ENCODE measurements around the gene ZFYVE28.
"Not testable (repeated sequence)": the region's sequence is repeated elsewhere in the genome, so short reads cannot be mapped to it uniquely, and the experiment has no call there.

The ZFYVE28 gene

GRCh38 chr4:2390146-2390545 lies 28.3 kb downstream of the ZFYVE28 start:
- DNase-seq (ENCODE audit: low spot score) = no peak

GRCh38 chr4:2389691-2390090 lies 28.8 kb downstream of the ZFYVE28 start:
- DNase-seq (ENCODE audit: low spot score) = no peak

- DNase-seq (ENCODE audit: low spot score) = no peak
Observed at GRCh38 chr4:2388429-2389182, 29.8 kb downstream of the ZFYVE28 start.

GRCh38 chr4:2387829-2388228 lies 30.6 kb downstream of the ZFYVE28 start:
- no peak for DNase-seq (ENCODE audit: low spot score)

GRCh38 chr4:2387218-2387617 lies 31.2 kb downstream of the ZFYVE28 start:
- no peak for DNase-seq (ENCODE audit: low spot score)

- DNase-seq (ENCODE audit: low spot score) = no peak
Observed at GRCh38 chr4:2386717-2387116, 31.7 kb downstream of the ZFYVE28 start.

- DNase-seq (ENCODE audit: low spot score) = no peak
Observed at GRCh38 chr4:2385516-2385915, 32.9 kb downstream of the ZFYVE28 start.

- no peak for DNase-seq (ENCODE audit: low spot score)
Observed at GRCh38 chr4:2384245-2384644, 34.2 kb downstream of the ZFYVE28 start.

- DNase-seq (ENCODE audit: low spot score) = no peak
Observed at GRCh38 chr4:2383760-2384159, 34.7 kb downstream of the ZFYVE28 start.

GRCh38 chr4:2383220-2383631 lies 35.2 kb downstream of the ZFYVE28 start:
- DNase-seq (ENCODE audit: low spot score) = not testable (repeated sequence)

GRCh38 chr4:2382769-2383202 lies 35.7 kb downstream of the ZFYVE28 start:
- not testable (repeated sequence) for DNase-seq (ENCODE audit: low spot score)

GRCh38 chr4:2380589-2380988 lies 37.9 kb downstream of the ZFYVE28 start:
- not testable (repeated sequence) for DNase-seq (ENCODE audit: low spot score)

GRCh38 chr4:2378898-2379297 lies 39.5 kb downstream of the ZFYVE28 start:
- DNase-seq (ENCODE audit: low spot score) = no peak

- no peak for DNase-seq (ENCODE audit: low spot score)
Observed at GRCh38 chr4:2378401-2378800, 40.0 kb downstream of the ZFYVE28 start.

- DNase-seq (ENCODE audit: low spot score) = no peak
Observed at GRCh38 chr4:2377241-2377640, 41.2 kb downstream of the ZFYVE28 start.

- DNase-seq (ENCODE audit: low spot score) = no peak
Observed at GRCh38 chr4:2375427-2375826, 43.0 kb downstream of the ZFYVE28 start.

- DNase-seq (ENCODE audit: low spot score) = no peak
Observed at GRCh38 chr4:2373532-2373931, 44.9 kb downstream of the ZFYVE28 start.

- DNase-seq (ENCODE audit: low spot score) = no peak
Observed at GRCh38 chr4:2372488-2373030, 45.9 kb downstream of the ZFYVE28 start.

GRCh38 chr4:2371765-2372487 lies 46.5 kb downstream of the ZFYVE28 start:
- no peak for DNase-seq (ENCODE audit: low spot score)

- no peak for DNase-seq (ENCODE audit: low spot score)
Observed at GRCh38 chr4:2370597-2371320, 47.7 kb downstream of the ZFYVE28 start.

- no peak for DNase-seq (ENCODE audit: low spot score)
Observed at GRCh38 chr4:2368746-2369437, 49.6 kb downstream of the ZFYVE28 start.

GRCh38 chr4:2367626-2368025 lies 50.8 kb downstream of the ZFYVE28 start:
- DNase-seq (ENCODE audit: low spot score) = no peak
